ENCODE measurements around the gene PMEPA1.

- TF ChIP-seq EZH2 (IDR thresholded peaks at IDR 0.05; ENCODE audit: borderline replicate concordance, low read length): no peak
- TF ChIP-seq, protein P1, sequence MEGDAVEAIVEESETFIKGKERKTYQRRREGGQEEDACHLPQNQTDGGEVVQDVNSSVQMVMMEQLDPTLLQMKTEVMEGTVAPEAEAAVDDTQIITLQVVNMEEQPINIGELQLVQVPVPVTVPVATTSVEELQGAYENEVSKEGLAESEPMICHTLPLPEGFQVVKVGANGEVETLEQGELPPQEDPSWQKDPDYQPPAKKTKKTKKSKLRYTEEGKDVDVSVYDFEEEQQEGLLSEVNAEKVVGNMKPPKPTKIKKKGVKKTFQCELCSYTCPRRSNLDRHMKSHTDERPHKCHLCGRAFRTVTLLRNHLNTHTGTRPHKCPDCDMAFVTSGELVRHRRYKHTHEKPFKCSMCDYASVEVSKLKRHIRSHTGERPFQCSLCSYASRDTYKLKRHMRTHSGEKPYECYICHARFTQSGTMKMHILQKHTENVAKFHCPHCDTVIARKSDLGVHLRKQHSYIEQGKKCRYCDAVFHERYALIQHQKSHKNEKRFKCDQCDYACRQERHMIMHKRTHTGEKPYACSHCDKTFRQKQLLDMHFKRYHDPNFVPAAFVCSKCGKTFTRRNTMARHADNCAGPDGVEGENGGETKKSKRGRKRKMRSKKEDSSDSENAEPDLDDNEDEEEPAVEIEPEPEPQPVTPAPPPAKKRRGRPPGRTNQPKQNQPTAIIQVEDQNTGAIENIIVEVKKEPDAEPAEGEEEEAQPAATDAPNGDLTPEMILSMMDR (conservative IDR thresholded peaks at IDR 0.05 in 1 of 2, IDR thresholded peaks at IDR 0.05 in 1 of 2; ENCODE audit: extremely low read depth in 1 of 2, insufficient read depth in 1 of 2, low read depth in 1 of 2, low read length in 2 of 2): no peak
These were observed 5.6 kb upstream of the PMEPA1 start for GRCh38 chr20:57715268-57715904.
